Neural cell (in vitro differentiated cells): ENCODE results near the gene MTFP1. TPM values are rescaled to one million over a fixed set of nuclear protein-coding genes. Genes with fewer than 3 reads are reported as not detected.

ENCODE experiments used
- H2AFZ ChIP-seq: fragments of 200-600, 300-800 bp; sonication (generic), shearing (Covaris generic); 2 replicates; pipeline ENCODE4 v1.6.0; 2014; ENCODE audit warnings: low read depth, mild to moderate bottlenecking, antibody characterized with exemption, low read length, moderate library complexity
- H3F3A ChIP-seq: fragments of 200-600 bp; shearing (Covaris generic); 2 replicates; pipeline ENCODE4 v1.6.1; 2016; ENCODE audit warnings: mild to moderate bottlenecking, moderate library complexity, mixed read lengths, antibody characterized with exemption, low read length; ENCODE audit not compliant: insufficient read depth, poor library complexity, severe bottlenecking
- H3K27ac ChIP-seq: fragments of 200-600, 300-800 bp; sonication (generic), shearing (Covaris generic); 2 replicates; pipeline ENCODE4 v1.5.1; 2014; ENCODE audit warnings: mild to moderate bottlenecking, low read length, moderate library complexity
- H3K27me3 ChIP-seq: fragments of 300-800, 200-600 bp; sonication (generic), shearing (Covaris generic); 2 replicates; pipeline ENCODE4 v1.6.0; 2014; ENCODE audit warnings: mild to moderate bottlenecking, low read depth, low read length, moderate library complexity; ENCODE audit not compliant: insufficient read depth
- H3K36me3 ChIP-seq: fragments of 300-800, 200-600 bp; sonication (generic), shearing (Covaris generic); 2 replicates; pipeline ENCODE4 v1.5.1; 2014; ENCODE audit warnings: mild to moderate bottlenecking, antibody characterized with exemption, low read length, moderate library complexity; ENCODE audit not compliant: insufficient read depth
- H3K4me2 ChIP-seq: fragments of 300-800, 200-600 bp; sonication (generic), shearing (Covaris generic); 2 replicates; pipeline ENCODE4 v1.6.0; 2014; ENCODE audit warnings: mild to moderate bottlenecking, low read length
- H3K4me3 ChIP-seq: fragments of 300-800, 200-600 bp; sonication (generic), shearing (Covaris generic); 2 replicates; pipeline ENCODE4 v1.5.1; 2014; ENCODE audit warnings: mild to moderate bottlenecking, low read length, moderate library complexity
- H3K79me2 ChIP-seq: fragments of 200-600 bp; shearing (Covaris generic); replicated peaks from 2 replicates; pipeline ENCODE4 v1.6.0; 2014; ENCODE audit warnings: mild to moderate bottlenecking, low read length, moderate library complexity; ENCODE audit not compliant: insufficient read depth
- H3K9ac ChIP-seq: fragments of 300-800, 200-600 bp; sonication (generic), shearing (Covaris generic); 2 replicates; pipeline ENCODE4 v1.6.1; 2016; ENCODE audit warnings: mild to moderate bottlenecking, low read length, mixed read lengths
- H3K9me2 ChIP-seq: fragments of 200-600 bp; shearing (Covaris generic); 2 replicates; pipeline ENCODE4 v1.6.1; 2016; ENCODE audit warnings: mild to moderate bottlenecking, low read length, mixed read lengths; ENCODE audit not compliant: insufficient read depth
- H3K9me3 ChIP-seq: fragments of 200-600, 300-800 bp; sonication (generic), shearing (Covaris generic); 2 replicates; pipeline ENCODE4 v1.6.1; 2016; ENCODE audit warnings: mild to moderate bottlenecking, mixed run types, low read length, moderate library complexity, mixed read lengths
- H4K20me1 ChIP-seq: fragments of 200-600 bp; shearing (Covaris generic); 2 replicates; pipeline ENCODE4 v1.6.1; 2016; ENCODE audit warnings: mild to moderate bottlenecking, mixed run types; ENCODE audit not compliant: insufficient read depth
- EP300 ChIP-seq: fragments of 450-650 bp; conservative IDR thresholded peaks from 2 replicates; pipeline ENCODE4 v1.6.1; 2014; ENCODE audit warnings: antibody characterized with exemption, mild to moderate bottlenecking, moderate library complexity; ENCODE audit not compliant: poor library complexity, severe bottlenecking
- EZH2 ChIP-seq: fragments of 200-600, 300-800 bp; shearing (Covaris generic), sonication (generic); IDR thresholded peaks from 2 replicates; pipeline ENCODE4 v1.6.1; 2014; ENCODE audit warnings: antibody characterized with exemption, low read length, borderline replicate concordance, mild to moderate bottlenecking; ENCODE audit not compliant: insufficient read depth, poor library complexity, severe bottlenecking
- MXI1 ChIP-seq: fragments of 450-650 bp; conservative IDR thresholded peaks from 2 replicates; pipeline ENCODE4 v1.6.1; 2014; ENCODE audit warnings: antibody characterized with exemption, mild to moderate bottlenecking; ENCODE audit not compliant: poor library complexity, severe bottlenecking
- POLR2AphosphoS5 ChIP-seq: IDR thresholded peaks from 2 replicates; pipeline ENCODE4 v1.6.1; 2012
- RAD21 ChIP-seq: fragments of 450-650 bp; conservative IDR thresholded peaks from 2 replicates; pipeline ENCODE4 v1.6.1; 2014; ENCODE audit warnings: antibody characterized with exemption, mild to moderate bottlenecking, moderate library complexity
- SMC3 ChIP-seq: fragments of 450-650 bp; conservative IDR thresholded peaks from 2 replicates; pipeline ENCODE4 v1.6.1; 2014; ENCODE audit warnings: antibody characterized with exemption, mild to moderate bottlenecking, moderate library complexity; ENCODE audit not compliant: poor library complexity
- TAF1 ChIP-seq: IDR thresholded peaks from 2 replicates; pipeline ENCODE4 v1.6.1; 2012; ENCODE audit warnings: low read depth
- polyA plus RNA-seq: library from polyadenylated mRNA; depleted of rRNA; stranded (reverse); fragments of >200 nt; gene quantifications from 2 replicates; pipeline ENCODE4 v1.2.3, GENCODE V29; 2014
- TF ChIP-seq, protein P1 (sequence below): fragments of 450-650 bp; IDR thresholded peaks from 2 replicates; pipeline ENCODE4 v1.5.1; 2014; ENCODE audit warnings: antibody characterized with exemption, mild to moderate bottlenecking, moderate library complexity; ENCODE audit not compliant: poor library complexity, severe bottlenecking
- TF ChIP-seq, protein P2 (sequence below): IDR thresholded peaks from 2 replicates; pipeline ENCODE4 v1.6.1; 2012; ENCODE audit warnings: borderline replicate concordance

The MTFP1 gene
- polyA plus RNA-seq, 1 donor from 2014 or later, result 8.1 TPM

DNA sequence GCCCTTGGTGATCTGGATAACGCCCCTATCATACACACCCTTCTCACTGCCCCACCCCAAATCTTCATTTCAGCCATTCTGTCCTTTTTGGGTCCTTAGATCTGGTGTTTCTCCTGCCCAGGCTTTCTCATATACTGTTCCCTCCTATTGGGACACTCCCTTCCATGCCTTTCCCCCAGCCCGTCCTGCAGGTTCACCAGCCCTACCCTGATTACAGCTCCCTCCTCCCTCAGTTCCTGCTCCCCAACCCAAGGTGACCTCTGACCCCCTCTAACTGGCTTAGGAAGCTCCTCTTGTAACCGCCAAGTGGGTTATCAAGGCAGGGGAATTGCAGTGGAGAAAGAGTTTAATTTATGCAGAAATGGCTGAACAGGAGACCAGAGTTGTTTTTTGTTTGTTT is 13.0 kb downstream of the MTFP1 start:
- Histone ChIP-seq H3K27me3 (no peaks in the 10 kb centered on the region), H3F3A (no peaks in the 10 kb centered on the region), H3K4me3 (no peak overlapping the region), H3K9me2 (no peaks in the 10 kb centered on the region), H3K36me3 (no peaks in the 10 kb centered on the region), H2AFZ (no peak overlapping the region), H3K9me3 (no peaks in the 10 kb centered on the region), H3K27ac (no peak overlapping the region), H3K9ac (no peak overlapping the region), H4K20me1 (no peaks in the 10 kb centered on the region), H3K79me2 (no peaks in the 10 kb centered on the region), H3K4me2 (no peak overlapping the region)
- TF ChIP-seq POLR2AphosphoS5 (no peak), SMC3 (no peak), RAD21 (no peak), EP300 (no peak), TAF1 (no peak), EZH2 (no peak), MXI1 (no peak)
- TF ChIP-seq, protein P1, sequence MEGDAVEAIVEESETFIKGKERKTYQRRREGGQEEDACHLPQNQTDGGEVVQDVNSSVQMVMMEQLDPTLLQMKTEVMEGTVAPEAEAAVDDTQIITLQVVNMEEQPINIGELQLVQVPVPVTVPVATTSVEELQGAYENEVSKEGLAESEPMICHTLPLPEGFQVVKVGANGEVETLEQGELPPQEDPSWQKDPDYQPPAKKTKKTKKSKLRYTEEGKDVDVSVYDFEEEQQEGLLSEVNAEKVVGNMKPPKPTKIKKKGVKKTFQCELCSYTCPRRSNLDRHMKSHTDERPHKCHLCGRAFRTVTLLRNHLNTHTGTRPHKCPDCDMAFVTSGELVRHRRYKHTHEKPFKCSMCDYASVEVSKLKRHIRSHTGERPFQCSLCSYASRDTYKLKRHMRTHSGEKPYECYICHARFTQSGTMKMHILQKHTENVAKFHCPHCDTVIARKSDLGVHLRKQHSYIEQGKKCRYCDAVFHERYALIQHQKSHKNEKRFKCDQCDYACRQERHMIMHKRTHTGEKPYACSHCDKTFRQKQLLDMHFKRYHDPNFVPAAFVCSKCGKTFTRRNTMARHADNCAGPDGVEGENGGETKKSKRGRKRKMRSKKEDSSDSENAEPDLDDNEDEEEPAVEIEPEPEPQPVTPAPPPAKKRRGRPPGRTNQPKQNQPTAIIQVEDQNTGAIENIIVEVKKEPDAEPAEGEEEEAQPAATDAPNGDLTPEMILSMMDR, result no peak

DNA sequence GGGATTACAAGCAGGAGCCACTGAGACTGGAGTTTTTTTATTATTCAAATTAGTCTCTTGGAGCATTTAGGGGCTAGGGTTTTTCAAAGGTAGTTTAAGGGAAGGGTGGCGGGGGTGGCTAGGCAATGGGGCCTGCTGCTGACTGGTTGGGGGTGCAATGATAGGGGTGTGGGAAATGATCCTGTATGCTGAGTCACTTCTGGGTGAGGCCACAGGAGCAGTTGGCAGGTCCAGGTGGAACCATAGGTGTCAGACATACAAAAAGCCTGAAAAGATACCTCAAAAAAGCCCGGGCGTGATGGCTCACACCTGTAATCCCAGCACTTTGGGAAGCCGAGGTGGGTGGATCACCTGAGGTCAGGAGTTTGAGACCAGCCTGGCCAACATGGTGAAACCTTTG is 13.7 kb downstream of the MTFP1 start:
- Histone ChIP-seq H3K9me2 (no peaks in the 10 kb centered on the region), H2AFZ (no peak overlapping the region), H4K20me1 (no peaks in the 10 kb centered on the region), H3K4me3 (no peak overlapping the region), H3K9ac (no peak overlapping the region), H3K27ac (no peak overlapping the region), H3K79me2 (no peaks in the 10 kb centered on the region), H3K4me2 (no peak overlapping the region), H3K27me3 (no peaks in the 10 kb centered on the region), H3K9me3 (no peaks in the 10 kb centered on the region), H3F3A (no peaks in the 10 kb centered on the region), H3K36me3 (no peaks in the 10 kb centered on the region)
- TF ChIP-seq, protein P2, sequence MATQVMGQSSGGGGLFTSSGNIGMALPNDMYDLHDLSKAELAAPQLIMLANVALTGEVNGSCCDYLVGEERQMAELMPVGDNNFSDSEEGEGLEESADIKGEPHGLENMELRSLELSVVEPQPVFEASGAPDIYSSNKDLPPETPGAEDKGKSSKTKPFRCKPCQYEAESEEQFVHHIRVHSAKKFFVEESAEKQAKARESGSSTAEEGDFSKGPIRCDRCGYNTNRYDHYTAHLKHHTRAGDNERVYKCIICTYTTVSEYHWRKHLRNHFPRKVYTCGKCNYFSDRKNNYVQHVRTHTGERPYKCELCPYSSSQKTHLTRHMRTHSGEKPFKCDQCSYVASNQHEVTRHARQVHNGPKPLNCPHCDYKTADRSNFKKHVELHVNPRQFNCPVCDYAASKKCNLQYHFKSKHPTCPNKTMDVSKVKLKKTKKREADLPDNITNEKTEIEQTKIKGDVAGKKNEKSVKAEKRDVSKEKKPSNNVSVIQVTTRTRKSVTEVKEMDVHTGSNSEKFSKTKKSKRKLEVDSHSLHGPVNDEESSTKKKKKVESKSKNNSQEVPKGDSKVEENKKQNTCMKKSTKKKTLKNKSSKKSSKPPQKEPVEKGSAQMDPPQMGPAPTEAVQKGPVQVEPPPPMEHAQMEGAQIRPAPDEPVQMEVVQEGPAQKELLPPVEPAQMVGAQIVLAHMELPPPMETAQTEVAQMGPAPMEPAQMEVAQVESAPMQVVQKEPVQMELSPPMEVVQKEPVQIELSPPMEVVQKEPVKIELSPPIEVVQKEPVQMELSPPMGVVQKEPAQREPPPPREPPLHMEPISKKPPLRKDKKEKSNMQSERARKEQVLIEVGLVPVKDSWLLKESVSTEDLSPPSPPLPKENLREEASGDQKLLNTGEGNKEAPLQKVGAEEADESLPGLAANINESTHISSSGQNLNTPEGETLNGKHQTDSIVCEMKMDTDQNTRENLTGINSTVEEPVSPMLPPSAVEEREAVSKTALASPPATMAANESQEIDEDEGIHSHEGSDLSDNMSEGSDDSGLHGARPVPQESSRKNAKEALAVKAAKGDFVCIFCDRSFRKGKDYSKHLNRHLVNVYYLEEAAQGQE, result no peak
- TF ChIP-seq RAD21 (no peak), TAF1 (no peak), POLR2AphosphoS5 (no peak), SMC3 (no peak), EZH2 (no peak)
- TF ChIP-seq, protein P1, result no peak
